ENCODE measurements around the gene TIMM50.

Gene TIMM50

DNA sequence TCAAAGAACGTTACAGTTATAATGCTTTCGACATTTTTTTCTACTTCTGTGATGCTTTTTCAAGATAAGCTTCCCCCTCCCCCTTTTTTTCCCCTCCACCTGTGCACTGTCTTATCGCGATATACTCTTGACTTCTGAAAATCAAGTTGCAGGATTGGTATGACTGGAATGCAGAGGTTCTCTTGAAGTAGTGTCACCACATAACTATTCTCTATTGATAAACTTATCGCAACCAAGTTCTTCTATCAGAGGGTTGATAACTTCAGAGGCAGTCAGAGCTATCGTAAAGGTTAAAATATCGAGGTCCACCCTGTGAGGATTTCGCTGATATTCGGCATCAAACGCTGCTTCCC, 58.5 kb downstream of the TIMM50 start:
- no peak for DNase-seq

DNA sequence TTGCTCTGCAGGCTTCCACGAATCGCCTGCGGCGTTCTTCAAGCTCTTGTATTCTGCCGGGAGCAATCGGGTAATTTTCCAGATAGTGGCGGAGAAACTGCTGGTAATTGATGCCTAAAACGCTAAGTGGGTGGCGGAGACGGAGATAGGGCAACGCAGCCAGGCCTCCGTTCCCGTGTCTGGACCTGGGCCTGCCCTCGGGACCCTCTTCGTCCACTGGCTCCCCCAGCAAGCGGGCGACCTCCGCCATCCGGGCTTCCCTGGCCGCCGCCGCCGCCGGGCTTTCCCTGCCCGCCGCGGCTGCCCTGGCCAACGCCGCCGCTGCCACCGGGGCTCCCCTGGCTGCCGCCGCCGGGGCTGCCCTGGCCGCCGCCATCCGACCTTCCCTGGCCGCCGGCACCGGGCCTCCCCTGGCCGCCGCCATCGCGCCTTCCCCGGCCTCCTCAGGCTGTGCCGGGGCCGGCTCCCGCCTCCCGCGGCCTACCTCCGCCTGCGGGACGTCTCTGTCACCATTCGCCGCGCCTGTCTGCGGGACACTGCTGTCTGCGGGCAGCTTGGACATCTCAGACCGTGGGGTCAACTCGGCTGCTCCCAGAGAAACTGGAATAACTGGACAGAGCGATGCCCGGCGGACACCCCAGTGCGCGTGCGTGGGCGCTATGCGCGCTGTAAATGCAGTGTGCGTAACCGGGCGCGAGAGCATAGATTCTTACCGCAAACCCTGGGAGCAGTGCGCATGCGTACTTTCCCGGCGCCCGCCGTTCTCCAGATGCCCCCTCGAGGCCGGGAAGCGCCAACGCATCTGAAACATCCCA, 59.1 kb downstream of the TIMM50 start, which contains the start of gene EID2:
EID2 (minus strand) TSS at position 644 of the 815 bp plus-strand sequence; CDS start at position 562, 82 bp downstream.
- peak; percentile 96 for DNase-seq

DNA sequence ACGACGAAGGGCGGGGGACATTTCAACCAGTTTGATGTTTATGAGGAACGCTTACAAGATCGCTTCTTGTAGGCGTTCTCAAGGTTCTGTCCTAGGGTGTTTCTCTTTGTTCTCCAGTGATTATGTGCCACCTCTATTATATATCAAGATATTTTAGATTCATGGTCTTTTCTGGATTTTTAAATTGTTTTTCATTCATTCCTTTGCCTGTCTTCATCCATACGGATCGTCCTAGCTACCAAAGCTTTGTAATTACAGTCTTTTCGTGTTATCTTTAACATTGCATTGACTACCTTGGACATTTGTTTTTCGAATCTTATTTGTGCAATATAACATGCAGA, 59.7 kb downstream of the TIMM50 start:
- DNase-seq: no peak
